Muscle of leg (tissue), 11 donors: ENCODE measurements around the gene IL2RA. TPM values are rescaled to one million over a fixed set of nuclear protein-coding genes. Genes with fewer than 3 reads are reported as not detected.
"Not testable (repeated sequence)": the region's sequence is repeated elsewhere in the genome, so short reads cannot be mapped to it uniquely, and the experiment has no call there.

Experiments used
- DNase-seq: peaks from one replicate; pipeline ENCODE4 v3.0.0; 2013
- H3K27ac ChIP-seq: one replicate; pipeline ENCODE4 v1.5.1; 2013; ENCODE audit warnings: mild to moderate bottlenecking, low read length, control low read depth
- H3K27me3 ChIP-seq: one replicate; pipeline ENCODE4 v1.6.1; 2013; ENCODE audit warnings: low read length; ENCODE audit not compliant: control insufficient read depth, insufficient read depth
- H3K36me3 ChIP-seq: one replicate; pipeline ENCODE4 v1.6.1; 2013; ENCODE audit warnings: low read length; ENCODE audit not compliant: control insufficient read depth, insufficient read depth
- H3K4me1 ChIP-seq: one replicate; pipeline ENCODE4 v1.6.1; 2013; ENCODE audit warnings: low read length; ENCODE audit not compliant: control insufficient read depth, insufficient read depth
- H3K4me3 ChIP-seq: one replicate; pipeline ENCODE4 v1.5.1; 2013; ENCODE audit warnings: low read length, control low read depth
- H3K9me3 ChIP-seq: replicated peaks from 2 replicates; pipeline ENCODE4 v1.6.1; 2013; ENCODE audit warnings: low read depth, low read length; ENCODE audit not compliant: control insufficient read depth
- WGBS: methylation state at CpG from one replicate; pipeline ENCODE4 v1.1.5; 2013; ENCODE audit warnings: missing lambda C conversion rate; ENCODE audit not compliant: insufficient coverage; 5-methylcytosine and 5-hydroxymethylcytosine counted together
- polyA plus RNA-seq, 8 donors: library from polyadenylated mRNA; unstranded; fragments of 120-200 nt; gene quantifications; one replicate each; pipeline versions ENCODE4 v1.2.1 to v1.2.3, GENCODE V29; 2013; ENCODE audit warnings: inconsistent platforms in 1 of 8, low replicate concordance in 1 of 8; ENCODE audit not compliant: insufficient read length in 8 of 8, insufficient read depth in 1 of 8
- total RNA-seq: library from RNA; stranded (reverse); fragments of 120-200 nt; gene quantifications from one replicate; pipeline ENCODE4 v1.2.4, GENCODE V29; 2013

Gene IL2RA
- total and polyA plus RNA-seq, 9 donors, result 0.05 to 0.24 (median 0.10) TPM; not detected in 5

GRCh38 chr10:5962358-5962940 lies 99.7 kb downstream of the IL2RA start:
- not testable (repeated sequence) for DNase-seq, H3K36me3 ChIP-seq, H3K27me3 ChIP-seq, H3K4me1 ChIP-seq, H3K9me3 ChIP-seq, H3K4me3 ChIP-seq, H3K27ac ChIP-seq
- WGBS, result 85% methylated on average over 6 of the region's 10 CpGs

- no peaks in the 10 kb centered on the region for H3K4me1 ChIP-seq
- H3K27ac ChIP-seq, result no peak overlapping the region
- H3K4me3 ChIP-seq, result no peak overlapping the region
- WGBS, result 81% methylated on average over 29 of the region's 29 CpGs
- no peaks in the 10 kb centered on the region for H3K9me3 ChIP-seq
- no peak for DNase-seq
- no peaks in the 10 kb centered on the region for H3K27me3 ChIP-seq
- no peaks in the 10 kb centered on the region for H3K36me3 ChIP-seq
Observed at GRCh38 chr10:5961405-5962100, 100.6 kb downstream of the IL2RA start.

- not testable (repeated sequence) for H3K27me3 ChIP-seq, H3K27ac ChIP-seq, DNase-seq, H3K4me1 ChIP-seq, H3K4me3 ChIP-seq, H3K36me3 ChIP-seq, H3K9me3 ChIP-seq
- 98% methylated on average over 6 of the region's 10 CpGs for WGBS
Observed at GRCh38 chr10:5960973-5961275, 101.2 kb downstream of the IL2RA start.

Other genes starting within 250 kb of the IL2RA start
- 256 TPM for gene GDI2, start 248.9 kb downstream of the IL2RA start, total RNA-seq
- gene GDI2, start 248.9 kb downstream of the IL2RA start, polyA plus RNA-seq, result 100 to 1,000 TPM; 216 to 281 (median 233) TPM
- 6.0 TPM for gene ANKRD16, start 172.5 kb downstream of the IL2RA start, total RNA-seq
- 1 to 10 TPM; 6.4 to 7.9 (median 7.0) TPM for gene ANKRD16, start 172.5 kb downstream of the IL2RA start, polyA plus RNA-seq
- gene FBH1, start 172.1 kb downstream of the IL2RA start, total RNA-seq, result 56.9 TPM
- 10 to 100 TPM; 45.8 to 57.7 (median 52.1) TPM for gene FBH1, start 172.1 kb downstream of the IL2RA start, polyA plus RNA-seq
- 1.5 TPM for gene IL15RA, start 84.8 kb downstream of the IL2RA start, total RNA-seq
- 1 to 10 TPM in 7 of 8 donors, under 1 TPM in 1; 0.96 to 4.9 (median 1.7) TPM for gene IL15RA, start 84.8 kb downstream of the IL2RA start, polyA plus RNA-seq
- 39.2 TPM for gene RBM17, start 26.7 kb upstream of the IL2RA start, total RNA-seq
- 100 to 1,000 TPM in 3 of 8 donors, 10 to 100 TPM in 5; 84.3 to 112 (median 95.4) TPM for gene RBM17, start 26.7 kb upstream of the IL2RA start, polyA plus RNA-seq
- gene PFKFB3, start 140.6 kb upstream of the IL2RA start, total RNA-seq, result 11.0 TPM
- 10 to 100 TPM; 10.5 to 16.5 (median 13.5) TPM for gene PFKFB3, start 140.6 kb upstream of the IL2RA start, polyA plus RNA-seq